Astrocyte (in vitro differentiated cells and primary cell): ENCODE data around the gene GRID2IP. TPM values are rescaled to one million over a fixed set of nuclear protein-coding genes. Genes with fewer than 3 reads are reported as not detected.

Source experiments
- DNase-seq: peaks from one replicate; pipeline ENCODE4 v3.0.0-alpha.2; 2010; ENCODE audit warnings: low read depth
- FAIRE-seq: peaks from 2 replicates; lab custom pipeline; 2011; peaks lifted over from hg19 to GRCh38; lab: Jason Lieb, UNC
- H2AFZ ChIP-seq: 2 replicates; pipeline ENCODE4 v1.6.0; 2012; ENCODE audit warnings: low read depth, low read length, inconsistent platforms
- H3K27ac ChIP-seq: 2 replicates; pipeline ENCODE4 v1.5.1; 2011; ENCODE audit warnings: low read depth, low read length, inconsistent platforms
- H3K27me3 ChIP-seq: 2 replicates; pipeline ENCODE4 v1.6.0; 2011; ENCODE audit warnings: low read length, inconsistent platforms; ENCODE audit not compliant: insufficient read depth
- H3K36me3 ChIP-seq: 2 replicates; pipeline ENCODE4 v1.5.1; 2011; ENCODE audit warnings: low read length, inconsistent platforms; ENCODE audit not compliant: insufficient read depth
- H3K4me1 ChIP-seq: 2 replicates; pipeline ENCODE4 v1.5.1; 2011; ENCODE audit warnings: low read length, inconsistent platforms; ENCODE audit not compliant: insufficient read depth
- H3K4me2 ChIP-seq: 2 replicates; pipeline ENCODE4 v1.6.0; 2012; ENCODE audit warnings: low read length, inconsistent platforms
- H3K4me3 ChIP-seq: 2 replicates; pipeline ENCODE4 v1.5.1; 2011; ENCODE audit warnings: low read depth, mild to moderate bottlenecking, low read length, inconsistent platforms; ENCODE audit not compliant: insufficient read depth
- H3K79me2 ChIP-seq: 2 replicates; pipeline ENCODE4 v1.6.0; 2012; ENCODE audit warnings: mild to moderate bottlenecking, low read length, inconsistent platforms; ENCODE audit not compliant: insufficient read depth
- H3K9ac ChIP-seq: 2 replicates; pipeline ENCODE4 v1.6.0; 2012; ENCODE audit warnings: mild to moderate bottlenecking, low read length, inconsistent platforms
- H3K9me3 ChIP-seq: 2 replicates; pipeline ENCODE4 v1.5.1; 2012; ENCODE audit warnings: low read depth, mild to moderate bottlenecking, low read length, inconsistent platforms; ENCODE audit not compliant: insufficient read depth
- H4K20me1 ChIP-seq: 2 replicates; pipeline ENCODE4 v1.6.0; 2012; ENCODE audit warnings: low read length, inconsistent platforms; ENCODE audit not compliant: insufficient read depth
- H3K27ac Mint-ChIP-seq: one replicate; pipeline ENCODE4 v1.8.0; 2021; ENCODE audit warnings: mild to moderate bottlenecking, mixed read lengths; ENCODE audit not compliant: unreplicated experiment
- H3K27me3 Mint-ChIP-seq: one replicate; pipeline ENCODE4 v1.8.0; 2021; ENCODE audit warnings: low read depth, mixed read lengths; ENCODE audit not compliant: unreplicated experiment
- H3K36me3 Mint-ChIP-seq: one replicate; pipeline ENCODE4 v1.8.0; 2021; ENCODE audit warnings: low read depth, mixed read lengths; ENCODE audit not compliant: unreplicated experiment
- H3K4me1 Mint-ChIP-seq: one replicate; pipeline ENCODE4 v1.8.0; 2021; ENCODE audit warnings: low read depth, mixed read lengths; ENCODE audit not compliant: unreplicated experiment
- H3K4me3 Mint-ChIP-seq: one replicate; pipeline ENCODE4 v1.8.0; 2021; ENCODE audit warnings: mild to moderate bottlenecking, moderate library complexity, mixed read lengths; ENCODE audit not compliant: unreplicated experiment
- H3K9me3 Mint-ChIP-seq: one replicate; pipeline ENCODE4 v1.8.0; 2021; ENCODE audit warnings: mild to moderate bottlenecking, mixed read lengths; ENCODE audit not compliant: unreplicated experiment
- EZH2 ChIP-seq: IDR thresholded peaks from 2 replicates; pipeline ENCODE4 v1.6.1; 2012; ENCODE audit warnings: mild to moderate bottlenecking, low read length, inconsistent platforms; ENCODE audit not compliant: insufficient read depth
- total RNA-seq: library from RNA; stranded (reverse); gene quantifications from 2 replicates; pipeline ENCODE4 v1.2.1, GENCODE V29; 2021
- TF ChIP-seq, protein P1 (sequence below): IDR thresholded peaks from 2 replicates; pipeline ENCODE4 v1.5.1; 2011; ENCODE audit warnings: low read depth, mild to moderate bottlenecking, inconsistent platforms, low read length, moderate library complexity; ENCODE audit not compliant: insufficient read depth

Gene GRID2IP
- total RNA-seq, 1 donor from 2014 or later = 0.09 TPM

DNA sequence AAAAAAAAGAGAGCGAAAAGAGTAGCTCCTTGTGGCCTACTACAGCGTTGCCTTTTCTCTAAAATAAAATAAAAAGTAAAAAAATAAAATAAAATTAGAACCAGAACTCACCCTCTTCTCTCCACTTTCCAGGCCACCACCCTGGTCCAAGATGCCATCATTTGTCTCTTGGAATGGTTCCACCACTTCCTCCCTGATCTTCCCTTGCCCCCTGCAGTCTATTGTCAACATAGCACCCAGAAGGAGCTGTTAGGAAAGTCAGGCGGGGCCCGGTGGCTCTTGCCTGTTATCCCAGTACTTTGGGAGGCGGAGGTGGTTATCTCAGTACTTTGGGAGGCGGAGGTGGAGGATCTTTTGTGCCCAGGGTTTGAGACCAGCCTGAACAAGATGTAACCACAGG is 7.6 kb upstream of the GRID2IP start:
- TF ChIP-seq EZH2 = no peak
- TF ChIP-seq, protein P1, sequence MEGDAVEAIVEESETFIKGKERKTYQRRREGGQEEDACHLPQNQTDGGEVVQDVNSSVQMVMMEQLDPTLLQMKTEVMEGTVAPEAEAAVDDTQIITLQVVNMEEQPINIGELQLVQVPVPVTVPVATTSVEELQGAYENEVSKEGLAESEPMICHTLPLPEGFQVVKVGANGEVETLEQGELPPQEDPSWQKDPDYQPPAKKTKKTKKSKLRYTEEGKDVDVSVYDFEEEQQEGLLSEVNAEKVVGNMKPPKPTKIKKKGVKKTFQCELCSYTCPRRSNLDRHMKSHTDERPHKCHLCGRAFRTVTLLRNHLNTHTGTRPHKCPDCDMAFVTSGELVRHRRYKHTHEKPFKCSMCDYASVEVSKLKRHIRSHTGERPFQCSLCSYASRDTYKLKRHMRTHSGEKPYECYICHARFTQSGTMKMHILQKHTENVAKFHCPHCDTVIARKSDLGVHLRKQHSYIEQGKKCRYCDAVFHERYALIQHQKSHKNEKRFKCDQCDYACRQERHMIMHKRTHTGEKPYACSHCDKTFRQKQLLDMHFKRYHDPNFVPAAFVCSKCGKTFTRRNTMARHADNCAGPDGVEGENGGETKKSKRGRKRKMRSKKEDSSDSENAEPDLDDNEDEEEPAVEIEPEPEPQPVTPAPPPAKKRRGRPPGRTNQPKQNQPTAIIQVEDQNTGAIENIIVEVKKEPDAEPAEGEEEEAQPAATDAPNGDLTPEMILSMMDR = no peak
- FAIRE-seq (no peak), DNase-seq (no peak)

DNA sequence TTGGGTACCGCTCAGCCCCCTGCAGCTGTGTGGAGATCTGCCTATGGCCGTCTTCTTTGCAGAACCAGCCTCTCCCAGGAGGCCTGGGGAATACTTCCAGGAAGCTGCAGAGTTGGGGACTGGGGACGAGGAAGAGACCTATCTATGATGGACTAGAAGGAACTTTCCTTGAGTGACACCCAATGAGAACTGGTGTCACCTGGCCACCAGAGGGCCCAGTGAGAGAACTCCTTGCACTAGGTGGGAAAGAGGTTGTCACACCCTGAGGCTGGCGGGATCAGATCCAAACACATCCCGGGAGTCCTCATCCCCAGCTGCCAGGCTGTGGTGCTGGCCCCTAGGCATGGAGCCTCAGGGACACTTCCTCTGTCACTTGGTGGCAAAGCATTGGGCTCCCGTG is 4.9 kb upstream of the GRID2IP start:
- Histone ChIP-seq H3K27ac (no peak overlapping the region), H3K9me3 (no peaks in the 10 kb centered on the region), H2AFZ (no peak overlapping the region), H3K9ac (no peak overlapping the region), H3K36me3 (no peaks in the 10 kb centered on the region), H3K27me3 (no peaks in the 10 kb centered on the region), H3K4me3 (no peak overlapping the region), H3K4me1 (no peaks in the 10 kb centered on the region), H3K79me2 (no peaks in the 10 kb centered on the region), H4K20me1 (no peaks in the 10 kb centered on the region), H3K4me2 (no peak overlapping the region)
- H3K4me3 Mint-ChIP-seq = no peak overlapping the region
- FAIRE-seq (no peak), DNase-seq (no peak)
- peaks cover 21% of the 10 kb centered on the region for H3K27me3 Mint-ChIP-seq
- H3K9me3 Mint-ChIP-seq = no peaks in the 10 kb centered on the region
- H3K27ac Mint-ChIP-seq = no peak overlapping the region
- no peaks in the 10 kb centered on the region for H3K4me1 Mint-ChIP-seq
- H3K36me3 Mint-ChIP-seq = no peaks in the 10 kb centered on the region
- TF ChIP-seq, protein P1 = no peak
- TF ChIP-seq EZH2 = no peak

More for the DNA sequence above, 7.6 kb upstream of the GRID2IP start:
- no peaks in the 10 kb centered on the region for H4K20me1 ChIP-seq
- H2AFZ ChIP-seq = no peak overlapping the region
- no peak overlapping the region for H3K4me3 ChIP-seq
- no peaks in the 10 kb centered on the region for H3K27me3 ChIP-seq
- no peaks in the 10 kb centered on the region for H3K79me2 ChIP-seq
- Mint-ChIP-seq H3K27ac (no peak overlapping the region), H3K4me1 (no peaks in the 10 kb centered on the region), H3K4me3 (no peak overlapping the region), H3K9me3 (no peaks in the 10 kb centered on the region), H3K27me3 (peaks cover 21% of the 10 kb centered on the region), H3K36me3 (no peaks in the 10 kb centered on the region)
- no peaks in the 10 kb centered on the region for H3K4me1 ChIP-seq
- no peak overlapping the region for H3K4me2 ChIP-seq
- no peaks in the 10 kb centered on the region for H3K36me3 ChIP-seq
- H3K9ac ChIP-seq = no peak overlapping the region
- H3K27ac ChIP-seq = no peak overlapping the region
- H3K9me3 ChIP-seq = no peaks in the 10 kb centered on the region

DNA sequence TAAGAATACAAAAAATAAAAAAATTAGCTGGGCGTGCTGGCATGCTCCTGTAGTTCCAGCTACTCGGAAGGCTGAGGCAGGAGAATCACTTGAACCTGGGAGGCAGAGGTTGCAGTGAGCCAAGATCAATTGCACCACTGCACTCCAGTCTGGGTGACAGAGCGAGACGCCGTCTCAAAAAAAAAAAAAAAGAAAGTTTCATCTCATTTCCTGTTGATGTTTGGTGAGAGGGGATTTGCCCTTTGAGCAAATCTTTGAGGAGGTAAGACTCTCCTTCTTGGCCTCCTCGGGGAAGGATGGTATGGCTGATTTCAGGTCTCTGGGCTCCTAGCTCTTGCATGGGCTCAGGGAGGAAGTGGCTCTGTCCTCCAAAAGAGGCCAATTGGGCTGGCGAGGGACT is 3.6 kb upstream of the GRID2IP start:
- no peaks in the 10 kb centered on the region for H3K79me2 ChIP-seq
- H3K9ac ChIP-seq = no peak overlapping the region
- Mint-ChIP-seq H3K4me1 (no peaks in the 10 kb centered on the region), H3K4me3 (no peak overlapping the region), H3K36me3 (no peaks in the 10 kb centered on the region), H3K27ac (no peak overlapping the region), H3K9me3 (no peaks in the 10 kb centered on the region), H3K27me3 (peaks cover 20% of the 10 kb centered on the region)
- H3K27ac ChIP-seq = no peak overlapping the region
- H3K4me3 ChIP-seq = no peak overlapping the region
- H4K20me1 ChIP-seq = no peaks in the 10 kb centered on the region
- no peak for DNase-seq
- no peak overlapping the region for H2AFZ ChIP-seq
- H3K4me2 ChIP-seq = no peak overlapping the region
- H3K4me1 ChIP-seq = no peaks in the 10 kb centered on the region
- H3K27me3 ChIP-seq = no peaks in the 10 kb centered on the region
- no peaks in the 10 kb centered on the region for H3K36me3 ChIP-seq
- FAIRE-seq = no peak
- TF ChIP-seq EZH2 = no peak
- TF ChIP-seq, protein P1 = no peak
- no peaks in the 10 kb centered on the region for H3K9me3 ChIP-seq
